NCI-H1694 (cell line): ENCODE data around the gene KLHL22.
"Not testable (repeated sequence)": the region's sequence is repeated elsewhere in the genome, so short reads cannot be mapped to it uniquely, and the experiment has no call there.

Experiments used
- DNase-seq: peaks from one replicate; lab custom pipeline; 2025; lab: John Stamatoyannopoulos, UW

Gene KLHL22

DNA sequence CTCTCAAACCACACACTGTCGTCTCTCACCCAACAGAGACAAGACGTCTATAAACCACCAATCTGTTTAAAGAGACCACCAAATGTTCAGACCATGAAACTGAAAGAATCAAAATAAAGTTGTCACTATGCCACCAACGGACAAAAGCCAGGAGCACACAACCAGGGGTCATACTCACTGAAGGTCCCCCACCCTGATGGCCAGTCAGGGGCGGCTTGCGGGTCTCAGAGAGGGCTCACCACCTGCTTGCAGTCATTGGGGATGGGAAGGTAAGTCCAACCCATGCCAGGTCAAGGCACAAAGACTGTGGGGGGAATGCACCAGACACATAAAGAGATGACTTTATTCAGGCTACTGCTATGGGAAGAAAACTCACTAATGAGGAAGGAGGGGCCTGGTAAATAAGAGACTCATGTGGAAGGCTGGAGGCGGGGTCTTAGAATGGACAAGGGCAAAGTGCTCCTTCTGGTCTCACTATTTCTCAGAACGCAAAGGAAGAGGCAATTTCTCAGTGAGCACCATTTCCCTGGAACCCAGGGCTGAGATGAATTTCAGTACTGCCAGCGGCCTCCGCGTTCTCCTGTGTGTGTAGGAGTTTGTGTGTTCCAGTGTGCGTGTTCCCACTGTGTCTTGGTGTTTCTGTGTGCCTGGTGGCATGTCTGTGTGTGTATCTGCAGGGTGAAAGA lies 75.3 kb downstream of the KLHL22 start:
- no peak for DNase-seq

DNA sequence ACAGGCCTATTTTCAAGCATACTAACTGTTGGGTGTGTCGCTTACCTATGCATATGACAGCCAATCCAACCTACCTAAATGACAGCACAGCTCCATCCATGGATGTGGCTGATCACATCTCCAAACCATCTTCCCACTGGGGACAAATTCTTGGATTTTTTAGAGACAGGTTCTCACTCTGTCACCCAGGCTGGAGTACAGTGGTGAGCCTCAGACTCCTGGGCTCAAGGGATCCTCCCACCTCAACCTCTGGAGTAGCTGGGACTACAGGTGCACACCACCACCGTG lies 76.0 kb downstream of the KLHL22 start:
- DNase-seq: no peak

DNA sequence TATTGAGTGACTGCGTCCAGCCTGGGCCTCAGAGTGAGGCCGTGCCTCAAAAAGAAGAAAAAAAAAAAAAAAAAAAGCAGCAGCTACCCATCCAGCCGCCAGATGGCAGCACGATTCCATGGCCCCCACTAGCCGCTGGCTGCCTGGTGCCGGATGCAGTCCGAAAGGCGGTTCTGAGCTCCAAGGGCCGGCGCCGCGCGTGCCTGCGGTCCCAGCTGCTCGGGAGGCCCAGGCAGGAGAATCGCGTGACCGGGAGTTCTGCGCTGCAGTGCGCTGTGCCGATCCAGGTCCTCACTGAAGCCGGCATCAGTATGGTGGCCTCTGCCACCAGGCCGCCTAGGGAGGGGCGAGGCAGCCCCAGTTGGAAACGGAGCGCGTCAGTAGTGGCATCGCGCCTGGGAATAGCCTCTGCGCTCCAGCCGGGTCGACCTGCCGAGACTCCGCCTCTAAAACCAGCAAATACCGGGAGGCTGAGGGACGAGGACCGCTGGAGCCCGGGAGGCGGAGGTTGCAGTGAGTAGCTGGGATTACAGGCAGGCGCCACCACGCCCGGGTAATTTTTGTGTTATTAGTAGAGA lies 77.3 kb downstream of the KLHL22 start:
- peak; percentile 14 for DNase-seq

GRCh38 chr22:20415699-20416098 lies 79.9 kb downstream of the KLHL22 start:
- DNase-seq: not testable (repeated sequence)

- DNase-seq: not testable (repeated sequence)
Observed at GRCh38 chr22:20415241-20415640, 80.4 kb downstream of the KLHL22 start.

DNA sequence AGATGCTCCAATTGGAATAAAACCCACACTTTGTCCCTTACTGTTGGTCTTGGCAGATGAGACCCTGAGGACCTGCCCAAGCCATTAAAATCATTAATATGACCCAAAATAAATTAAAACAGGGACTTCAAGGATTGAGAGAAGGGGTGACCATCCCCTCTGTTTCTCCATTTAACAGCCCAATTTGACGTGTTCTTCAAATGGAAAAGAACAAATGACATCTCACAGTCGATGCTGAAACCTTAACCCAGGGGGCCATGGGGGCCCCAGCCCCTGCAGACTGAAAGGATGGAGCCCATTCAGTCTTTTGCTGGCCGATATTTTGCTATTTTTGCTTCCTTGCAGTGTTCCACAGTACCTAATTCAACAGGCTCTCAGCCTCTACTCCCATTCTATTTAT lies 81.1 kb downstream of the KLHL22 start:
- no peak for DNase-seq

GRCh38 chr22:20414059-20414440 lies 81.5 kb downstream of the KLHL22 start:
- no peak for DNase-seq

- no peak for DNase-seq
Observed at GRCh38 chr22:20413217-20414058, 82.2 kb downstream of the KLHL22 start.

- DNase-seq: no peak
Observed at GRCh38 chr22:20412474-20413216, 83.0 kb downstream of the KLHL22 start.

DNA sequence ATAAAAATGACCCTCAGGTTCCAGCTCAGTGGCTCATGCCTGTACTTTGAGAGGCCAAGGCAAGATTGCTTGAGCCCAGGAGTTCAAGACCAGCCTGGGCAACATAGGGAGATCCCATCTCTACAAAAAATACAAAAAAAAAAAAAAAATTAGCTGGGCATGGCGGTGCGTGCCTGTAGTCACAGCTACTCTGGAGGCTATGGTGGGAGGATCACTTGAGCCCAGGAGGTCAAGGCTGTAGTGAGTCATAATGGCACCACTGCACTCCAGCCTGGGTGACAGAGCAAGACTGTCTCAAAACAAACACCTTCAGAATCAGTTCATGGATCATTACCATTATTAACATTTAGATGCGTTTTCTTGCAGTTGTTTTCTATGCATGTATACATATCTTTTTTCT lies 86.2 kb downstream of the KLHL22 start:
- DNase-seq: not testable (repeated sequence)

DNA sequence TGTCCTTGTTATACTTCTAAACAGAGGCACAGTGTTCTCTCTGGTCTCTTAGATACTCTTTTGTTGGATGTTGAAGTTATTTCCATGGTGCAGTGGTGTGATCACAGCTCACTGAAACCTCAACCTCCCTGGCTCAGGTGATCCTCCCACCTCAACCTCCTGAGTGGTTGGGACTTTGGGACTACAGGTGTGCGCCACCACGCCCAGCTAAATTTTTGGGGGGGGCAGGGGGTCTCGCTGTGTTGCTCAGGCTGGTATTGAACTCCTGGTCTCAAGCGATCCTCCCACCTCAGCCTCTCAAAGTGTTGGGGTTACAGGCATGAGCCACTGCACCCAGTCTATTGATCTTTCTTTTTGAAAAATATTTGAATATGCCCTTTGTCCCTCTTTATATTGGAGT lies 86.7 kb downstream of the KLHL22 start:
- DNase-seq: no peak

GRCh38 chr22:20407829-20408228 lies 87.8 kb downstream of the KLHL22 start:
- DNase-seq: no peak

DNA sequence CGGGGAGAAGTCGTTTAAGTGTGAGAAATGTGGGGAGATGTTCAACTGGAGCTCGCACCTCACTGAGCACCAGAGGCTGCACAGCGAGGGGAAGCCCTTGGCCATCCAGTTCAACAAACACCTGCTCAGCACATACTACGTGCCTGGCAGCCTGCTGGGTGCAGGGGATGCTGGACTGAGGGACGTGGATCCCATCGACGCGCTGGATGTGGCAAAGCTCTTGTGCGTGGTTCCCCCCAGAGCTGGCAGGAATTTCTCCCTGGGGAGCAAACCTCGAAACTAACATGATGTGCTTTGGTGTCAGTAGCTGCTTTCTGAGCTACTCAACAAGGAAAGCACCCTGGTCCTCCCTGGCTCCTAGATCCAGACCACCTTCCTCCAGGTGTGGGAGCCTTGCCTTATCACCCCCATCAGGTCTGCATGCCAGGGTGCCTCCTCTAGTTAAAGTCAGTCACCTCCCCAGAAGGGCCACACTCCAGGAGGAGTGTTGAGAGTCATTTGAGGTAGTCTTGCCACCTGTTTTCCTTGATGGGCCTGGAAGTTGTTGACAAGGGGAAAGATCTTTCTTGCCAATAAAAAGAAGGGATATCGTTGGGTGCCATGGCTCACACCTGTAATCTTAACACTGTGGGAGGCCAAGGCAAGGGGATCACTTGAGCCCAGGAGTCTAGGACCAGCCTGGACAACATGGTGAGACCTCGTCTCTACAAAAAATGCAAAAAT lies 88.7 kb downstream of the KLHL22 start:
- DNase-seq: no peak

DNA sequence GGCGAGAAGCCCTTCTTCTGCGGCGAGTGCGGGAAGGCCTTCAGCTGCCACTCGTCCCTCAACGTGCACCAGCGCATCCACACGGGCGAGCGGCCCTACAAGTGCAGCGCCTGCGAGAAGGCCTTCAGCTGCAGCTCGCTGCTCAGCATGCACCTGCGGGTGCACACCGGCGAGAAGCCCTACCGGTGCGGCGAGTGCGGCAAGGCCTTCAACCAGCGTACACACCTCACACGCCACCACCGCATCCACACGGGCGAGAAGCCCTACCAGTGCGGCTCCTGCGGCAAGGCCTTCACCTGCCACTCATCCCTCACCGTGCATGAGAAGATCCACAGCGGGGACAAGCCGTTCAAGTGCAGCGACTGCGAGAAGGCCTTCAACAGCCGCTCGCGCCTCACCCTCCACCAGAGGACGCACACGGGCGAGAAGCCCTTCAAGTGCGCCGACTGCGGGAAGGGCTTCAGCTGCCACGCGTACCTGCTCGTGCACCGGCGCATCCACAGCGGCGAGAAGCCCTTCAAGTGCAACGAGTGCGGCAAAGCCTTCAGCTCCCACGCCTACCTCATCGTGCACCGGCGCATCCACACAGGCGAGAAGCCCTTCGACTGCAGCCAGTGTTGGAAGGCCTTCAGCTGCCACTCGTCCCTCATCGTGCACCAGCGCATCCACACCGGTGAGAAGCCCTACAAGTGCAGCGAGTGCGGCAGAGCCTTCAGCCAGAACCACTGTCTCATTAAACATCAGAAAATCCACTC lies 89.5 kb downstream of the KLHL22 start:
- no peak for DNase-seq

- DNase-seq: no peak
Observed at GRCh38 chr22:20405291-20405930, 90.2 kb downstream of the KLHL22 start.

- no peak for DNase-seq
Observed at GRCh38 chr22:20404881-20405280, 90.7 kb downstream of the KLHL22 start.

DNA sequence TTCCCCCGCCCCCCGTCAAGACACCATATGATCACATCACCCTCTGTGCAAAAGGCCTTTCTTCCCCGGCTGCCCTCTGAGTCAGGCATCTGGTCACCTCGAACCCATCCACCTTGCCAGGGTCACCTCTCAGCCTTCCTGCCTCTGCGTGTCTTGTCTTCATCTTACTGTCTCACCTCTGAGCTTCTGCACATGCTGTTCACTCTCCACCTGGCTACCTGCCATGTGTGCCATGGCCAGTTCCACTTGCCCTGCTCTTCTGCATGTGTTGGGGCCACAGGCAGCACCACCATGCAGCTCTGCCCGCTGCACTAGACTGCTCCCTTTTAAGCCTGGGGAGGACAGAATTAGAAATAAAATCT lies 91.8 kb downstream of the KLHL22 start:
- DNase-seq: no peak

DNA sequence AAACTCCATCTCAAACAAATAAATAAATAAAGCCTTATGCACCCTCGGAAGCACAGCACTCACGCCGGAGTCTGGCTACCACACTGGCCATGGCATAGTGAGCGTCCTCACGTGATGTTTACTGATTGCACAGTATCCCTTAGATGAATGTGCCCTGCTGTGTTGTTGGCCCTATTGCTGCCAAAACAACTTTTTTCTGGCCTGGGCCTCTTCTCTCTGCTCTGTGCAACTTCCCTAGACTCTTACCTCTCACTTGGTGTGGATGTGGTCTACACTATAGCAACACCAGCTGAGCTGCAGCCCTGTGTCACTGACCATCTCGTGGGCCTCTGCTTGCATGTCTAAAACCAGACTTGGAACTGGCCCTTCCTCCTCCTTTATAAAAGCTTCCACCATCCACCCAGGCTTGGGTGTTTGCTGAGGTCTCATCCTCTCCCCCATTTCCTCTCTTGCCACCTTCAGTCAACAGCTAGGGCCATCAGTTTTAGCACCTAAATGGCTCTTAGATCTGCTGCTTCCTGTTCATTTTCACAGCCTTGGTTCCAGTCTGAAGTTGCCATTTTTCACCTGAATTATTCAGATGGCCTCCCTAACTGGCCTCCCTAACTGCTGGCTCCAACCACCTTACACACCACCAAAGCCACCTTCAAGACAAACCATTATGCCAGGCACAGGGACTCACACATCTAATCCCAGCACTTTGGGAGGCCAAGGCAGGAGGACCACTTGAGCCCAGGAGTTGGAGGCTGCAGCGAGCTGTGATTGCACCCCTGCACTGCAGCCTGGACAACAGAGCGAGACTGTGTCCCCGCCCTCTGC lies 92.4 kb downstream of the KLHL22 start:
- DNase-seq: no peak

- DNase-seq: no peak
Observed at GRCh38 chr22:20401376-20402014, 94.1 kb downstream of the KLHL22 start.
